DND-41 (cell line): Measurements from ENCODE around the gene MC2R.

Experiments used
- ATAC-seq: fragments of 200-7000 bp; cut with Tn5 transposase; 3 replicates; pipeline ENCODE4 v1.9.1; 2021; ENCODE audit warnings: low read depth; ENCODE audit not compliant: insufficient read depth
- DNase-seq: peaks from one replicate; pipeline ENCODE4 v3.0.0-alpha.2; 2020
- H2AFZ ChIP-seq: 2 replicates; pipeline ENCODE4 v1.6.0; 2012; ENCODE audit warnings: low read depth, low read length
- H3K27ac ChIP-seq: 2 replicates; pipeline ENCODE4 v1.5.1; 2012; ENCODE audit warnings: low read length, inconsistent platforms
- H3K27me3 ChIP-seq: fragments of 200-600 bp; sonication (generic); 2 replicates; pipeline ENCODE4 v1.6.0; 2012; ENCODE audit warnings: low read length, mild to moderate bottlenecking, inconsistent platforms; ENCODE audit not compliant: insufficient read depth, poor library complexity
- H3K36me3 ChIP-seq: 2 replicates; pipeline ENCODE4 v1.5.1; 2012; ENCODE audit warnings: low read length, inconsistent platforms; ENCODE audit not compliant: insufficient read depth
- H3K4me1 ChIP-seq: 2 replicates; pipeline ENCODE4 v1.5.1; 2012; ENCODE audit warnings: mild to moderate bottlenecking, low read length; ENCODE audit not compliant: insufficient read depth
- H3K4me2 ChIP-seq: 2 replicates; pipeline ENCODE4 v1.6.0; 2012; ENCODE audit warnings: mild to moderate bottlenecking, moderate library complexity, low read length, inconsistent platforms; ENCODE audit not compliant: insufficient read depth
- H3K4me3 ChIP-seq, 2 experiments: fragments of 200-600 bp in 1 of 2; shearing (Covaris generic) in 1 of 2; 2 replicates each; pipeline ENCODE4 v1.5.1; 2012 to 2016; ENCODE audit warnings: inconsistent platforms in 2 of 2, low read length in 2 of 2, mild to moderate bottlenecking in 2 of 2, low read depth in 1 of 2, moderate library complexity in 1 of 2
- H3K79me2 ChIP-seq: 2 replicates; pipeline ENCODE4 v1.6.0; 2012; ENCODE audit warnings: low read length, inconsistent platforms; ENCODE audit not compliant: insufficient read depth
- H3K9ac ChIP-seq: 2 replicates; pipeline ENCODE4 v1.6.0; 2012; ENCODE audit warnings: low read depth, mild to moderate bottlenecking, inconsistent platforms, low read length, moderate library complexity
- H3K9me3 ChIP-seq: 2 replicates; pipeline ENCODE4 v1.5.1; 2012; ENCODE audit warnings: low read length, moderate library complexity, mild to moderate bottlenecking, inconsistent platforms; ENCODE audit not compliant: insufficient read depth, severe bottlenecking
- H4K20me1 ChIP-seq: 2 replicates; pipeline ENCODE4 v1.6.0; 2012; ENCODE audit warnings: low read length; ENCODE audit not compliant: insufficient read depth
- EZH2 ChIP-seq: IDR thresholded peaks from 3 replicates; pipeline ENCODE4 v1.6.1; 2012; ENCODE audit warnings: borderline replicate concordance, low read depth, mild to moderate bottlenecking, moderate library complexity, low read length, inconsistent platforms; ENCODE audit not compliant: severe bottlenecking
- TF ChIP-seq, protein P1 (sequence below): IDR thresholded peaks from 2 replicates; pipeline ENCODE4 v1.5.1; 2012; ENCODE audit warnings: borderline replicate concordance, low read length, moderate library complexity, mild to moderate bottlenecking; ENCODE audit not compliant: poor library complexity, severe bottlenecking; ENCODE audit errors: extremely low read depth

The MC2R gene

DNA sequence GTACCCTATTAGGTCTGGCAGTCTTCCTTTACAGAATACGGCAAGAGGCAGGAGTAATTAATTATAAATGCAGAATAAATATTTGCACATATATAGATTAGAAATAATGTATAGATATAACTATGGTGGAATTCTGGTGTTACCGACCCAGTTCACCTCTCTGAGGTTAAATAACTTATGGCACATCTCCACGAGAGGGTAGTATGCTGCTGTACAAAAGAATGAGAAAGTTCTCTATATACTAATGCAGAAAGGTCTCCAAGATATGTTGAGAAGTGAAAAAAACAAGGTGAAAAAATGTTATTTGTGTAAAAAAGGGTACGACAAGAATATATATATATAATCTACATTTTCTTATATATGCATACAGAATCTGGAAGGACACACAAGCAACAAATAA is 40.8 kb downstream of the MC2R start:
- no peaks in the 10 kb centered on the region for H3K9me3 ChIP-seq
- H3K79me2 ChIP-seq: no peaks in the 10 kb centered on the region
- H3K27ac ChIP-seq: no peak overlapping the region
- no peaks in the 10 kb centered on the region for H3K36me3 ChIP-seq
- no peak overlapping the region for H2AFZ ChIP-seq
- H3K4me2 ChIP-seq: no peak overlapping the region
- H3K4me1 ChIP-seq: peaks cover 10% of the 10 kb centered on the region
- H4K20me1 ChIP-seq: no peaks in the 10 kb centered on the region
- ATAC-seq: no peak
- no peak overlapping the region for H3K9ac ChIP-seq
- H3K27me3 ChIP-seq: no peaks in the 10 kb centered on the region
- TF ChIP-seq, protein P1, sequence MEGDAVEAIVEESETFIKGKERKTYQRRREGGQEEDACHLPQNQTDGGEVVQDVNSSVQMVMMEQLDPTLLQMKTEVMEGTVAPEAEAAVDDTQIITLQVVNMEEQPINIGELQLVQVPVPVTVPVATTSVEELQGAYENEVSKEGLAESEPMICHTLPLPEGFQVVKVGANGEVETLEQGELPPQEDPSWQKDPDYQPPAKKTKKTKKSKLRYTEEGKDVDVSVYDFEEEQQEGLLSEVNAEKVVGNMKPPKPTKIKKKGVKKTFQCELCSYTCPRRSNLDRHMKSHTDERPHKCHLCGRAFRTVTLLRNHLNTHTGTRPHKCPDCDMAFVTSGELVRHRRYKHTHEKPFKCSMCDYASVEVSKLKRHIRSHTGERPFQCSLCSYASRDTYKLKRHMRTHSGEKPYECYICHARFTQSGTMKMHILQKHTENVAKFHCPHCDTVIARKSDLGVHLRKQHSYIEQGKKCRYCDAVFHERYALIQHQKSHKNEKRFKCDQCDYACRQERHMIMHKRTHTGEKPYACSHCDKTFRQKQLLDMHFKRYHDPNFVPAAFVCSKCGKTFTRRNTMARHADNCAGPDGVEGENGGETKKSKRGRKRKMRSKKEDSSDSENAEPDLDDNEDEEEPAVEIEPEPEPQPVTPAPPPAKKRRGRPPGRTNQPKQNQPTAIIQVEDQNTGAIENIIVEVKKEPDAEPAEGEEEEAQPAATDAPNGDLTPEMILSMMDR: no peak
- TF ChIP-seq EZH2: no peak
- H3K4me3 ChIP-seq: no peak overlapping the region
- DNase-seq: no peak

DNA sequence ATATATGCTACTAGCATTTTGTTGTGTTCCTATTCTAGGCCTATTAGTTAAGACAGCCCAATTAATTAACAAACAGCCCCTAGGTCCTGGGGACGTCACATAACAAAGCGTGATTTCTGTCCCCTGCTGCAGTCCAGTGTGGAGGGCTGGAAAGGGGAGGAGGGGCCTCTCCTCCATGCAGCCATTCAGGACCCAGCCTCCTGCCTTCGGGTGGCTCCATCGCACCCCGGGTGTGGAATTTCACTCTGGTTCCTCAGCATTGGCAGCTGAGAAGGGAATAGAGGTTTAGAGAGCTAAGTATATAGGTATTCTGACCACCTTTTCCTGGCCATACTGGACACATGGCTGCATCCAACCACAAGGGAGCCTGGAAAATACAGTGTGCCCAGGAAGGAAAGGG is 42.4 kb downstream of the MC2R start:
- H3K4me1 ChIP-seq: no peaks in the 10 kb centered on the region
- H3K4me3 ChIP-seq: no peak overlapping the region
- no peak for DNase-seq
- no peaks in the 10 kb centered on the region for H3K79me2 ChIP-seq
- TF ChIP-seq, protein P1: no peak
- no peak for TF ChIP-seq EZH2
- H3K9me3 ChIP-seq: no peaks in the 10 kb centered on the region
- no peak overlapping the region for H3K27ac ChIP-seq
- H3K27me3 ChIP-seq: no peaks in the 10 kb centered on the region
- no peaks in the 10 kb centered on the region for H3K36me3 ChIP-seq
- H3K4me2 ChIP-seq: no peak overlapping the region
- H3K9ac ChIP-seq: no peak overlapping the region
- H2AFZ ChIP-seq: no peak overlapping the region
- no peak for ATAC-seq
- H4K20me1 ChIP-seq: no peaks in the 10 kb centered on the region

DNA sequence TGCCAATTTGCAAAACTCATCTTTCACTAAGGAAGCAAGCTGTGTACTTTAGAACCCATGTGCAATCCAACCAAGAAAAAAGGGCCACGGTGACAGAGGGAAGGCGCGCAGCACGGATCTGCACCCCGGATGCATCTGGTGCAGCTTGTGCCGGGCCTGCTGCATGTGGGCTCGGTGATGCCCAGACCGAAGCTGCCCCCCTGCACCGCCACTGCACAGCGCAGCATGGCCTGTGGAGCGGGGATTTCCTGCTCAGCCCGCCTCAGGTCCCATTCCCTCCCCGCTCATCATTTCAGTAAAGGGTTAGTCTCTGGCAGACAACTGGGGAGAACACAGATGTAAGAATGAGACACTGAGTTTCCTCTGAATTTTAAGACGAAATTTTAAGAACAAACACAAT is 43.0 kb downstream of the MC2R start:
- ATAC-seq: no peak
- no peaks in the 10 kb centered on the region for H3K36me3 ChIP-seq
- no peak for TF ChIP-seq EZH2
- TF ChIP-seq, protein P1: no peak
- no peaks in the 10 kb centered on the region for H4K20me1 ChIP-seq
- H3K27ac ChIP-seq: no peak overlapping the region
- no peaks in the 10 kb centered on the region for H3K9me3 ChIP-seq
- no peak overlapping the region for H2AFZ ChIP-seq
- no peaks in the 10 kb centered on the region for H3K4me1 ChIP-seq
- H3K4me2 ChIP-seq: no peak overlapping the region
- no peak overlapping the region for H3K4me3 ChIP-seq
- no peak for DNase-seq
- no peaks in the 10 kb centered on the region for H3K79me2 ChIP-seq
- H3K9ac ChIP-seq: no peak overlapping the region
- H3K27me3 ChIP-seq: no peaks in the 10 kb centered on the region

DNA sequence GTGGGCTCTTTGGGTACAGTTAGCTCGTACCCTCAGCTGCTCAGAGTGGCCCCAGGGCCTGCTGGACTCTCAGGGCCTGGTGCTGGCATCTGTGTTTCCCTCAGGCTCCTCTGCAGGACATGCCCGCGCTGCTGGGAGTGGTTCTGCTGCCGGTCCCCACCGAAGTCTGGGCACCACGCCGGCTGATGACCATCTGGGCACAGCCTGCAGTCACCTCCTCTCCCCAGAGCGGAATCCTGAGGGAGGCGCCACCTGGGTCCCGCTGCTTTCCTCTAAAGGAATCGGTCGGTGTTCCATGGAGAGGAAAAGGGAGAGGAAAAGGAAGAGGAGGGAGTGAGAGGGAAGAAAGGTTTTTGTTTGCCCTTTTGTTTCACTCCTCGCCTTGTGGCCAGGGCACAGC is 43.6 kb downstream of the MC2R start:
- H3K9ac ChIP-seq: no peak overlapping the region
- no peak overlapping the region for H3K4me2 ChIP-seq
- no peak overlapping the region for H2AFZ ChIP-seq
- TF ChIP-seq, protein P1: no peak
- no peaks in the 10 kb centered on the region for H3K79me2 ChIP-seq
- no peaks in the 10 kb centered on the region for H3K36me3 ChIP-seq
- H3K27ac ChIP-seq: no peak overlapping the region
- no peaks in the 10 kb centered on the region for H3K4me1 ChIP-seq
- no peak overlapping the region for H3K4me3 ChIP-seq
- no peaks in the 10 kb centered on the region for H4K20me1 ChIP-seq
- DNase-seq (no peak), ATAC-seq (no peak)
- no peaks in the 10 kb centered on the region for H3K9me3 ChIP-seq
- H3K27me3 ChIP-seq: no peaks in the 10 kb centered on the region
